K562 (cell line): Measurements from ENCODE around the gene RAD52. TPM values are rescaled to one million over a fixed set of nuclear protein-coding genes. Genes with fewer than 3 reads are reported as not detected.
A peak's percentile ranks its signal among the peaks of the same experiment; 100 is the strongest.

ENCODE experiments used
- ATAC-seq: fragments of 200-7000 bp; cut with Tn5 transposase; 3 replicates; pipeline ENCODE4 v1.9.1; 2020; ENCODE audit warnings: moderate library complexity
- BruUV-seq: library from RNA; stranded (reverse); fragments of 400-500 nt; replicated peaks from 2 replicates; lab custom pipeline; 2021; lab: Mats Ljungman, UMichigan
- CTCF ChIA-PET: fragments of 300-600 bp; formaldehyde crosslinking; extraction: SDS; loops from one replicate; lab custom pipeline; 2021; ENCODE audit warnings: low intra/inter-chr PET ratio; lab: Yijun Ruan, JAX
- POLR2A ChIA-PET: fragments of 300-600, 350-650 bp; sonication (Branson Sonifier 250); formaldehyde crosslinking; extraction: SDS; loops from one replicate; lab custom pipeline; 2021; ENCODE audit warnings: antibody characterized with exemption, inconsistent platforms; lab: Yijun Ruan, JAX
- DNase-seq, 4 experiments: peaks; one replicate each; pipeline versions ENCODE4 v3.0.0 to v3.0.0-alpha.2; 2011 to 2018; ENCODE audit warnings: low spot score in 3 of 4, mixed read lengths in 3 of 4; ENCODE audit errors: extremely low read depth in 1 of 4
- FAIRE-seq: peaks from 2 replicates; lab custom pipeline; 2011; peaks lifted over from hg19 to GRCh38; lab: Jason Lieb, UNC
- H2AFZ ChIP-seq: 2 replicates; pipeline ENCODE4 v1.6.0; 2011; ENCODE audit warnings: low read depth, low read length, control low read depth, inconsistent platforms
- H3K27ac ChIP-seq: fragments of 200-600 bp; 3 replicates; pipeline ENCODE4 v1.8.0; 2011; ENCODE audit warnings: low read depth, mild to moderate bottlenecking, control low read depth, inconsistent platforms, low read length, moderate library complexity, mixed read lengths; ENCODE audit errors: extremely low read depth
- H3K27me3 ChIP-seq, 2 experiments: fragments of 300-600 bp in 1 of 2; 2 replicates in 1 of 2; 3 replicates in 1 of 2; pipeline versions ENCODE4 v1.6.0 to v1.8.0; 2011; ENCODE audit warnings: inconsistent platforms in 2 of 2, low read length in 2 of 2, mild to moderate bottlenecking in 1 of 2, mixed read lengths in 1 of 2, moderate library complexity in 1 of 2; ENCODE audit not compliant: control insufficient read depth in 2 of 2, insufficient read depth in 2 of 2
- H3K36me3 ChIP-seq: fragments of 300-600 bp; 3 replicates; pipeline ENCODE4 v1.8.0; 2011; ENCODE audit warnings: mild to moderate bottlenecking, low read length, inconsistent platforms; ENCODE audit not compliant: control insufficient read depth, insufficient read depth
- H3K4me1 ChIP-seq, 2 experiments: fragments of 200-600 bp in 1 of 2; replicated peaks in 1 of 2; 2 replicates in 1 of 2; 3 replicates in 1 of 2; pipeline versions ENCODE4 v1.5.1 to v1.8.0; 2011; ENCODE audit warnings: inconsistent platforms in 2 of 2, low read length in 2 of 2, mild to moderate bottlenecking in 1 of 2, mixed read lengths in 1 of 2, moderate library complexity in 1 of 2; ENCODE audit not compliant: control insufficient read depth in 2 of 2, insufficient read depth in 2 of 2
- H3K4me2 ChIP-seq: 2 replicates; pipeline ENCODE4 v1.6.1; 2011; ENCODE audit warnings: low read length, control low read depth, inconsistent platforms, mixed read lengths; ENCODE audit not compliant: insufficient read depth
- H3K4me3 ChIP-seq: fragments of 200-600 bp; sonication (generic), shearing (Covaris generic); 2 replicates; pipeline ENCODE4 v1.5.1; 2016; ENCODE audit warnings: control low read depth, inconsistent platforms
- H3K79me2 ChIP-seq: fragments of 200-600 bp; 3 replicates; pipeline ENCODE4 v1.8.0; 2011; ENCODE audit warnings: low read length, inconsistent platforms; ENCODE audit not compliant: control insufficient read depth, insufficient read depth
- H3K9ac ChIP-seq, 2 experiments: 2 replicates each; pipeline versions ENCODE4 v1.6.0 to v1.6.1; 2011; ENCODE audit warnings: low read depth in 2 of 2, low read length in 2 of 2, control low read depth in 1 of 2, inconsistent platforms in 1 of 2, mild to moderate bottlenecking in 1 of 2, mixed read lengths in 1 of 2; ENCODE audit not compliant: insufficient read depth in 1 of 2
- H3K9me1 ChIP-seq: one replicate; pipeline ENCODE4 v1.6.0; 2011; ENCODE audit warnings: inconsistent platforms, mild to moderate bottlenecking, low read length, moderate library complexity; ENCODE audit not compliant: control insufficient read depth, insufficient read depth
- H3K9me3 ChIP-seq: replicated peaks from 2 replicates; pipeline ENCODE4 v1.5.1; 2011; ENCODE audit warnings: low read depth, low read length, inconsistent platforms; ENCODE audit not compliant: control insufficient read depth, insufficient read depth
- H4K20me1 ChIP-seq: replicated peaks from 2 replicates; pipeline ENCODE4 v1.6.1; 2011; ENCODE audit warnings: low read length, inconsistent platforms, mixed read lengths; ENCODE audit not compliant: control insufficient read depth, insufficient read depth
- AFF4 ChIP-seq: sonication (generic); formaldehyde crosslinking; IDR thresholded peaks from 2 replicates; pipeline ENCODE4 v1.8.0; 2023; ENCODE audit warnings: mild to moderate bottlenecking, missing genetic modification reagents
- ARID1B ChIP-seq: fragments of 450-650 bp; IDR thresholded peaks from 2 replicates; pipeline ENCODE4 v1.6.1; 2016; ENCODE audit warnings: antibody characterized with exemption, mild to moderate bottlenecking, inconsistent platforms
- ATF7 ChIP-seq: fragments of 450-650 bp; IDR thresholded peaks from 2 replicates; pipeline ENCODE4 v1.7.1; 2014; ENCODE audit warnings: mild to moderate bottlenecking, moderate library complexity
- BRD4 ChIP-seq: fragments of 200-600 bp; sonication (generic); IDR thresholded peaks from 2 replicates; pipeline ENCODE4 v1.6.1; 2017; ENCODE audit warnings: inconsistent platforms
- ELF4 ChIP-seq: fragments of 450-650 bp; formaldehyde crosslinking; IDR thresholded peaks from 2 replicates; pipeline ENCODE4 v1.4.0; 2022; ENCODE audit warnings: missing genetic modification characterization
- ETV1 ChIP-seq: fragments of 450-650 bp; conservative IDR thresholded peaks from 2 replicates; pipeline ENCODE4 v1.6.1; 2016; ENCODE audit warnings: missing genetic modification characterization, control low read depth, low read depth, missing compliant biosample characterization
- GATAD2A ChIP-seq: fragments of 450-650 bp; IDR thresholded peaks from 2 replicates; pipeline ENCODE4 v1.6.1; 2017
- ILF3 ChIP-seq: fragments of 450-650 bp; IDR thresholded peaks from 2 replicates; pipeline ENCODE4 v1.6.1; 2018; ENCODE audit warnings: antibody characterized with exemption, mild to moderate bottlenecking, moderate library complexity, borderline replicate concordance
- KDM5B ChIP-seq: fragments of 200-600 bp; sonication (generic); IDR thresholded peaks from 2 replicates; pipeline ENCODE4 v1.6.1; 2012; ENCODE audit warnings: low read depth, mild to moderate bottlenecking, moderate library complexity, low read length, control low read depth, inconsistent platforms; ENCODE audit not compliant: insufficient replicate concordance
- KLF13 ChIP-seq: fragments of 450-650 bp; IDR thresholded peaks from 2 replicates; pipeline ENCODE4 v1.6.1; 2016; ENCODE audit warnings: missing genetic modification characterization, low read depth, mild to moderate bottlenecking, missing compliant biosample characterization, moderate library complexity, borderline replicate concordance
- MTA2 ChIP-seq: fragments of 450-650 bp; IDR thresholded peaks from 2 replicates; pipeline ENCODE4 v1.6.1; 2016; ENCODE audit warnings: low read depth
- NBN ChIP-seq: fragments of 450-650 bp; IDR thresholded peaks from 2 replicates; pipeline ENCODE4 v1.6.1; 2016; ENCODE audit warnings: low read depth, mild to moderate bottlenecking
- NCOA1 ChIP-seq: fragments of 450-650 bp; IDR thresholded peaks from 2 replicates; pipeline ENCODE4 v1.6.1; 2016; ENCODE audit warnings: low read depth
- POLR2B ChIP-seq: fragments of 450-650 bp; IDR thresholded peaks from 2 replicates; pipeline ENCODE4 v1.6.1; 2018; ENCODE audit warnings: low read depth; ENCODE audit not compliant: partially characterized antibody
- RBM22 ChIP-seq: fragments of 200-400 bp; formaldehyde crosslinking; IDR thresholded peaks from 2 replicates; pipeline ENCODE4 v1.6.1; 2018; ENCODE audit warnings: low read length, low read depth; ENCODE audit not compliant: poor library complexity, severe bottlenecking
- SAFB ChIP-seq: fragments of 200-400 bp; formaldehyde crosslinking; IDR thresholded peaks from 2 replicates; pipeline ENCODE4 v1.6.1; 2017; ENCODE audit warnings: low read depth, low read length, borderline replicate concordance
- SMAD4 ChIP-seq: fragments of 250-450 bp; sonication (Bioruptor Pico); conservative IDR thresholded peaks from 2 replicates; pipeline ENCODE4 v1.8.0; 2021; ENCODE audit warnings: inconsistent platforms, mild to moderate bottlenecking, moderate library complexity
- YY1 ChIP-seq, 3 experiments: IDR thresholded peaks; 2 replicates each; pipeline ENCODE4 v1.6.1; 2011; ENCODE audit warnings: low read length in 2 of 3, mild to moderate bottlenecking in 2 of 3, moderate library complexity in 2 of 3, borderline replicate concordance in 1 of 3, control low read depth in 1 of 3, low read depth in 1 of 3; ENCODE audit not compliant: insufficient read depth in 3 of 3, insufficient replicate concordance in 2 of 3, control insufficient read depth in 1 of 3, insufficient read length in 1 of 3; ENCODE audit errors: extremely low read depth in 1 of 3
- WGBS: fragments of 100-300 bp; shearing (Covaris generic); methylation state at CpG from one replicate; pipeline ENCODE4 v1.1.6; 2016; ENCODE audit warnings: low coverage, mixed read lengths; ENCODE audit not compliant: insufficient coverage; ENCODE audit errors: missing lambda C conversion rate; 5-methylcytosine and 5-hydroxymethylcytosine counted together
- in situ Hi-C: fragments of 300-500 bp; cut with MboI; formaldehyde crosslinking; loops from 4 replicates; pipeline ENCODE4 v1.15.0; 2018; ENCODE audit warnings: inconsistent platforms, mixed read lengths
- intact Hi-C: fragments of 100-400 bp; cut with micrococcal nuclease; formaldehyde crosslinking; loops from 2 replicates; pipeline ENCODE4 v1.14.2; 2022
- polyA plus RNA-seq, 8 experiments: library from polyadenylated mRNA; depleted of rRNA in 4 of 8; stranded (reverse) in 5 of 8; unstranded in 3 of 8; fragments of >200 nt; fragmentation: Nextera tagmentation in 2 of 8; fragmentation: Illumina TruSeq in 1 of 8; extraction: Ambion mirVana in 2 of 8; extraction: Trizol in 1 of 8; gene quantifications; 2 replicates each; pipeline versions ENCODE4 v1.2.1 to v1.2.3, GENCODE V29; 2011 to 2014; ENCODE audit warnings: inconsistent platforms in 1 of 8, missing spikeins in 1 of 8
- total RNA-seq, 7 experiments: library from RNA; depleted of rRNA in 6 of 7; stranded (reverse); fragments of >200 nt in 6 of 7; fragmentation: Illumina TruSeq in 2 of 7; extraction: Trizol in 2 of 7; gene quantifications; 2 replicates each; pipeline versions ENCODE4 v1.2.1 to v1.2.3, GENCODE V29; 2011 to 2021; ENCODE audit warnings: low replicate concordance in 1 of 7

RAD52 gene
- total and polyA plus RNA-seq, 9 of the 15 experiments (the other 6 are each of a cell fraction or from before 2014, with no cell fraction given): 1.3 to 15.9 (median 9.3) TPM

GRCh38 chr12:990661-991349, 41.3 kb upstream of the RAD52 start, which contains the start of gene ERC1:
Gene ERC1, plus strand, starts transcription at chr12:991223. Its CDS starts 36,681 bp downstream, at chr12:1027904.
- no peaks in the 10 kb centered on the region for H3K9me1 ChIP-seq
- H2AFZ ChIP-seq: peak within 1 kb of the TSS; percentile 96
- no peaks in the 10 kb centered on the region for H4K20me1 ChIP-seq
- H3K79me2 ChIP-seq: peaks cover 43% of the 10 kb centered on the region
- POLR2A ChIA-PET: interaction anchor here (0.6 to 1.3 kb wide), 5 partner anchors 30 to 707 kb away, joined by 3 to 4 read pairs (median 3); partner anchors contain the start of gene RAD52
- ATAC-seq (peak; percentile 90), FAIRE-seq (no peak), DNase-seq (peak; percentile 82 to 92 (median 90))
- in situ Hi-C loops (no loop called here), intact Hi-C loops (no loop called here)
- under 1% methylated on average over 34 of the region's 87 CpGs for WGBS
- H3K36me3 ChIP-seq: peaks cover 5% of the 10 kb centered on the region; the same call in 2 of the 3 replicates
- no peaks in the 10 kb centered on the region for H3K27me3 ChIP-seq
- no peaks in the 10 kb centered on the region for H3K9me3 ChIP-seq
- peaks cover 7 to 20% of the 10 kb centered on the region in 2 experiments; a peak in 4 of 5 replicates for H3K4me1 ChIP-seq
- CTCF ChIA-PET: no interaction called here
- H3K27ac ChIP-seq: peak within 1 kb of the TSS; percentile 98
- peak within 1 kb of the TSS; percentile 94 to 99 for H3K9ac ChIP-seq
- BruUV-seq: no TSS peak
- H3K4me2 ChIP-seq: peak within 1 kb of the TSS; percentile 93
- peak within 1 kb of the TSS; percentile 74 for H3K4me3 ChIP-seq
- TF ChIP-seq AFF4 (CRISPR knock-in tag) (0 out of 2 replicates have a peak, but pooled peaks have one; percentile 42), MTA2 (peak; percentile 42; the same call in 1 of the 2 replicates), RBM22 (no peak), ATF7 (peak; percentile 70; the same call in 1 of the 2 replicates), ELF4 (CRISPR knock-in tag) (peak; percentile 44; the same call in 1 of the 2 replicates), ILF3 (no peak), ARID1B (peak; percentile 57; the same call in 1 of the 2 replicates), SMAD4 (peak; percentile 72; the same call in 1 of the 2 replicates), NCOA1 (peak; percentile 25; the same call in 1 of the 2 replicates), GATAD2A (peak; percentile 60; the same call in 1 of the 2 replicates), KLF13 (no peak), NBN (peak; percentile 74), POLR2B (peak; percentile 79), BRD4 (peak; percentile 66; the same call in 1 of the 2 replicates), YY1 (IDR thresholded peaks at IDR 0.05; ENCODE audit: borderline replicate concordance in 1 of 3, control insufficient read depth in 1 of 3, extremely low read depth in 1 of 3, insufficient read depth in 3 of 3, insufficient read length in 1 of 3, insufficient replicate concordance in 2 of 3, low read depth in 1 of 3, low read length in 2 of 3) (peak in 1 of 3 experiments; percentile 5), KDM5B (peak; percentile 64), SAFB (peak; percentile 50; the same call in 1 of the 2 replicates), ETV1 (peak; percentile 42; the same call in 1 of the 2 replicates)
